IPS DF 19.7 (cell line): ENCODE data around the gene CMPK2.
"Not testable (repeated sequence)": the region's sequence is repeated elsewhere in the genome, so short reads cannot be mapped to it uniquely, and the experiment has no call there.

ENCODE experiments used
- DNase-seq: peaks from one replicate; pipeline ENCODE4 v3.0.0-alpha.2; 2013; ENCODE audit warnings: low read depth, low spot score

The CMPK2 gene

GRCh38 chr2:6865346-6866274, at the start of gene CMPK2:
TSS of gene CMPK2 (minus strand) at chr2:6865907. CDS start at chr2:6865696, 211 bp downstream.
- DNase-seq = no peak

DNA sequence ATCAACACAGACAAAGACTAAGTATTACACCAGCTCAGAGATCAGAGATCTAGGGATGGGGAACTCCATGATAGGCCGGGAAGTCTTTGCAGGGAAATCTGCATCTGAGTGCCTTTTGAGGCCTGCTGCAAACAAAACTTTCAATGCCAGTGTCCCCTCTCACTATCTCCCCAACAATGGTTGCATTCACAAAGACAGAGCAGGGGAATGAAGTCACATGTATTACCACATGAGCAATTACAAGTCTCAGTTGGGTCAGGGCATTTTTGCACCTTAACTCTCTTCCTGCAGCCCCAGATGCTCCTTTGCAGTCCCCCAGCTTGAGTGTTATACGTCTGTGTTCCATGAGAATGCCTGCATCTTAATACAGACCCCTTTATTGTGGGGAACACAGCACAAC, 49.7 kb upstream of the CMPK2 start:
- no peak for DNase-seq

- DNase-seq = no peak
These were observed 49.1 kb upstream of the CMPK2 start for GRCh38 chr2:6914828-6915227.

DNA sequence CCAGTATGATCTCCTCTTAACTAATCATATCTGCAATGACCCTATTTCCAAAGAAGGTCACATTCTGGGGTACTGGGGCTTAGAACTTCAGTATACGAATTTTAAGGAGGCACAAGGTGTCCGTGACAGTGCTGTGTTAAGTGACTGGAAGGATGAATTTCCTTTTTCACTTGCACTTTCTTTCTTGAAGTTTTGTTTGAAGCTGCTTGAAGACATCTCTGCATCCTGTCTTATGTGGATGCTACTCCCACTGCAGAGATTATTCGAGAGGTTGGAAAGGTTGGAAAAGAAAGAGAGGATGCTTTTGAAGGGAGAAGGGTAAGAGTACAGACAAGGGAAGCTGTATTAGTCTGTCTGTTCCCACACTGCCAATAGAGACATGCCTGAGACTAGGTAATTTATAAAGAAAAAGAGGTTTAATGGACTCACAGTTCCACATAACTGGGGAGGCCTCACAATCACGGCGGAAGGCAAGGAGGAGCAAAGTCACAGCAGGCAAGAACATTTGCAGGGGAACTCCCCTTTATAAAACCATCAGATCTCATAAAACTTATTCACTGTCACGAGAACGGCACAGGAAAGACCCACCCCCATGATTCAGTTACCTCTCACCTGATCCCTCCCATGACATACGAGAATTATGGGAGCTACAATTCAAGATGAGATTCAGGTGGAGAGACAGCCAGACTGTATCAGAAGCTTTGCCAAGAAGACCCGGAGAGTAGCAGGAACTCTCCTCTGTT, 47.9 kb upstream of the CMPK2 start:
- DNase-seq = no peak

DNA sequence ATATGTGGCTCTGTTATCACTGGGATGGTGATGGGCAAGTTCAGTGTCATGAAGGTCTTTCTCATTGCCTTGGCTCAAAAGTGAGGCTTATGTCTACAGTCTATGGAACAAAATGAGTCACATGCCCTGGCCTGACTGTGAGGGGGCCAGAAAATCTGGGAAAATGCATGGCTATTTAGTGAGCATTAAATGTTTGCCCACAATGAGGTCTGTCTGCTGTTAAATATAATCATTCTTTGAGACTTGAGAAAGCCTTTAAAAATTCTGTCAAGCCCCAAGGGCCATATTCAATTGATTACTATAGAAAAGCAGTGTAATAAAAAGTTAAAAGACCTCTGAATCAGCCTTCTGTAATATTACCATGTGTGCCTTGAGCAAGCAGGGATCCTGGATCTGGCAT, 46.0 kb upstream of the CMPK2 start:
- no peak for DNase-seq

DNA sequence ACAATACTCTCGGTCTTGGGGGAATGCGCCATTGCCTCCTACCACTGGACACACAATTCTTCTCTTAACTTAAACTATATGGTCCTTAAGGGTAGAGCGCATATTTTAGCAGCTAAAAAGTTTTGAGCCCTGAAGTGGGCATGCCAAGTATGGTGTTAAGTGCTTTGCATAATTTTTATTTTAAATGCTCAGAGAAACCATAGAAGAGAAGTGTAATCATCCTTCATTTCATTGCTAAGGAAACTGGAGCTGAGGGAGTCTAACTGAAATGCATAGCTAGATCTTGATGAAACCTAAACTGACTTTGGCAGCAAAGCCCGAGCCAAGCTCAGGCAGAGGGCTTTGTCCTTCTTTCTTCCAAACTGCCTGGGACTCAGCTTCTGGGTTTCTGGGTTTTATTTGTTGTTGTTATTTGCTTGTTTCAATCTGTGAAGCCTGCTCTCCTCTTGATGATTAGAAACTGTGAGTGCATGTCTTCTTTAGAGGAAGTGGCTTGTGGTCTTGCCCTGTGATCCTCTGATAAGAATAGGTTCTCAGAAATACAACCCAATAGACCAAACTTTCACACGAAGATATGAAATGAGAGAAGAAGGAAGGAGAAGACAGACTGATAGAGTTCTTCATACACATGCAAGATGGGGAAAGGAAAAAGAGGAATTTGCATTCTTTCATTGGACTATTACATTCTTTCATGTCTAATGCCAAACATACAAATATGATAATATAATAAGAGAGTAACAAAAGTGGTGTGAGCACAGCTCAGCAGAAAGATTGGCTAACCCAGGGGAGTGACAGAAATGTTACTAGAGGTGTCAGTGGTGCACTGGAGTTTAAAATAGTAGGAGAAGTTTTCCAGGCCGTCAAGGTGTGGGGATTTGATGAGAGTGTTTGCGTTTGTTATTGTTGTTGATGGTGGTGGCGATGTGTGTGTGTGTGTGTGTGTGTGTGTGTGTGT, 44.0 kb upstream of the CMPK2 start:
- no peak for DNase-seq

- DNase-seq = no peak
These were observed 42.6 kb upstream of the CMPK2 start for GRCh38 chr2:6908291-6908690.

DNA sequence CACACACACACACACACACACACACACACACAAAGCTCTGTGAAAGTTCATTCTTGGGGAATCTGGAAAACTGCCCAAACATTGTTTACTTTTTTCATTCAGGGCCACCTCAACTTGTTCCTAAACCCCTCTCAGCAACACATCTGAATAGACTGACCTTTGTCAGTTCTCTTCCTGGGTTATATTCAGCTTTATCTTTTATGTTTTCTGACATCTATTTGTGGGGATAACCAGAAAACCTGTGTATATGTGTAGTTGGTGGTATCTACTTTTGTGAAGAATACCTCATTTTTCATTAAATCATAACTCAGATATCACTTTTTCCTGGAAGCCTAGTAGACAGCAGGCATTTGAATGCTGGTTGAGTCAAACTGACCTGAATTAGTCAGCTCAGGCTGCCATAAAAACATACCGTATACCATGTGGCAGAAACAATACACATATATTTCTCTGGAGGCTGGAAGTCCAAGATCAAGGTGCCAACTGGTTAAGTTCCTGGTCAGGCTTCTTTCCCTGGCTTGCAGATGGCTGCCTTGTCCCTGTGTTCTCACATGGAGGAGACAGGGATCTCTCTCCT, 40.5 kb upstream of the CMPK2 start:
- DNase-seq = no peak

DNA sequence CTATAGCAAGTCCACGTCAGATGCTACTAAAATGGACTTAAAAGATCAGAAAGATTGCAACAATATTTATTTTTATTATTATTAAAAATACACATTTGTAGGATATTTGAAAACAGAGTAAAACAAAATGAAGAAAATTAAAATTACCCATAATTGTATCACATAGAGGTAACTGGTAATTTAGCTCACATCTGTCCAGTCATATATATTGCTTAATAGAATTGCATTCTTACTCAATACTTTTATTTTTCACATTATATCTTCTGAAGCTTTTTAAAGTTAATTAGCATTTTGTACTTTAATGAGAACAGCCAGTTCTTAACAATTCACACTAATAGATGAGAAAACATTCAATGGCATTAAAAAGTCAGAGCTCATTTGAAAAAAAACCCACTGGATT, 40.0 kb upstream of the CMPK2 start:
- no peak for DNase-seq

DNA sequence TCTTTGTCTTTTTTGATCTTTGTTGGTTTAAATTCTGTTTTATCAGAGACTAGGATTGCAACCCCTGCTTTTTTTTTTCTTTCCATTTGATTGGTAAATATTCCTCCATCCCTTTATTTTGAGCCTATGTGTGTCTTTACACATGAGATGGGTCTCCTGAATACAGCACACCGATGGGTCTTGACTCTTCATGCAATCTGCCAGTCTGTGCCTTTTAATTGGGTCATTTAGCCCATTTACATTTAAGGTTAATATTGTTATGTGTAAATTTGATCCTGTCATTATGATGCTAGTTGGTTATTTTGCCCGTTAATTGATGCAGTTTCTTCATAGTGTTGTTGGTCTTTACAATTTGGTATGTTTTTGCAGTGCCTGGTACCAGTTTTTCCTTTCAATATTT, 36.9 kb upstream of the CMPK2 start:
- DNase-seq = not testable (repeated sequence)

DNA sequence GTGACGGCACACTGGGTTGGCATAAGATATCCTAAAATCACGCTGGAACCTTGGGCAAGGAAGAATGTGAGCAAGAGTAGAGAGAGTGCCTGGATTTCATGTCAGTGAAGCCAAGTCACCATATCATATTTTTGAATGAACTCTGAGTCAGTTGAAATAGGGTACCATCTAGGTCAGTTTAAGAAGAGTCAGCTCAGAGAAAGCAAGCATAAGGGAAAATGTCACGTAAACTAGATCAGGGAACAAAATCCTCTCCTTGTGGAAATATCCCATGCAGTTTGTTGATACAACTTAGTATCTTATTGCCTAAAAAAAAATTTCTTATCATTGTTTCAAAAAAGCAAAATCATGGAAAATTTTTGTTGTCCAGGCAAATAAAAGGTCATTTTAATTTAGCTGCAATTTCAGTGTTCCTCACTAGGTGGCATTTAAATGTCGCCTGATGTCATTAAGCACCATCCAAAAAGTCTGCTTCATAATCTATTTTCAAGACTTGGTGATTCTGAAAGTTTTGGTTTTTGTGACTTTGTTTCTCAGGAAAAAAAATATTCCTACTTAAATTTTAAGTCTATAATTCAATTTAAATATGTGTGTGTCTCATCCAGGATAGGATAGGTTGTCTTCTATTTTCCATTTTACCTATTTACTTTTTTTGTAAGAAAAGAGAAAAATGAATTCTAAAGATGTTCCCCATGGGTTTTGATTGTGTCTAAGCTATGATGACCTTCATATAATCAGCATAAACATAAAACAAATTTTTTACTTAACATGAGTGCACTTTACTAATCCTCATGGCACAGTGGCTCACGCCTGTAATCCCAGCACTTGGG, 31.4 kb upstream of the CMPK2 start:
- no peak for DNase-seq

DNA sequence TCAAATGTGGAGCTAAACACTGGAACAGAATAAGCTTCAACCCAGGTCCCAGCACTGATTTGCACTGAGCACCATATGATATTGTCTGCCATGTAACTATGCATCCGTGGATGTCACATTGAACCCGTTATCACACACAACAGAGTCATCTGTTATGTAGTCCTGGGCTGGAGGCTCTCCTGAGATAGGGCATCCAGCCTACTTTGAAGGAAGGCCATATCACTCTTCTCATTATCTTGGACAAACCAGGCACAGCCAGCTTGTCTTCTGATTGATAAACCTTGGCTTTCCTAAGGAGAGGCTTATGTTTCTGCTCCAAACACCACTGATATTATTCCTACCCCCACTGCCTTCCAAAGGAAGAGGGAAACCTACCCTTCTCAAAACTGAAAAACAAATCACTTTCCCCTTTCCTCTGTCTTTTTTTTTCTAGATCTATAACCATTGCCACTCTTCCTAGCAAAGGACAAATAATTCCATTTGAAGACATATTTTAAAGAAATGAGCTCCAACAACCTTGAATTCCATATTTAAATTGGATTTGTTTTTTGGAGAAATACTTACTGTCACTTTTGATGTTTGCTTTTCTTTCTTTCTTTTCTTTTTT, 28.3 kb upstream of the CMPK2 start:
- DNase-seq = no peak

DNA sequence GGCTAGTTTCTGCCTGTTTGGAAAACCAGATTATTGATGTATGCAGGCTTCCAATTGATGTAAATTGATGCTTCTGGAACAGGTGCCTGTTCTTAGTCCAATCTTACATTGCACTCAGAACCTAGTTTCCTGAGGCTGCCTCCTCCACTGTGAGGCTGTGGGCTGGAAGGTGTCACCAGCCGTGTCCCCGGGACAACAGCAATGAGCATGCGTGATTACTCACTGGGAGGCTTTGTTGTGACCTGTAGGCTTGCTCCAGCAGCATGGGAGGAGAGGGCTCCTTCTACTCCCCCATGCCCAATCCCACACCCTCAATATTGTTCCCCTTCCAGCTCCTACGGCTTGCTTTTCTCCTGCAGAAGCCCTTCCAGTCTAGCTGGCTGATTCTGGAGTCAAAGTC, 23.0 kb upstream of the CMPK2 start:
- no peak for DNase-seq

- no peak for DNase-seq
These were observed 22.1 kb upstream of the CMPK2 start for GRCh38 chr2:6887751-6888192.

DNA sequence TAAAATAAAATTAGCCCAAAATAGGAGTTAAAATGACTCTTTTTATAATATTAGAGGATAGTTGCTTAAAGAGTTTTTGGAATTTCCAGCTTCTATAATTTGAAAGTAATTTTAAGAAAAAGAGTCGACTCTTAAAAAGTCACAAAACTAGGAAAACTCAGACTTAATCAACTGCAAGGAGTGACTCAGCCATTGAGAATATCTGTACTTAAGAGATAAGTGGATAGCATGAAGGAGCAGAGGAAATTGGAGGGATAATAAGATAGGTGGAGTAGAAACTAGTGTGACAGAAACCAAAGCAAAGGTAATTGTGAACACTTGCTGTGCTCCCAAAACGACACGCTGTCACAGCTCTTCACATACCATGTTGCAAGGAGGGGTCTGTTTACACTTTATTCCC, 20.3 kb upstream of the CMPK2 start:
- no peak for DNase-seq

DNA sequence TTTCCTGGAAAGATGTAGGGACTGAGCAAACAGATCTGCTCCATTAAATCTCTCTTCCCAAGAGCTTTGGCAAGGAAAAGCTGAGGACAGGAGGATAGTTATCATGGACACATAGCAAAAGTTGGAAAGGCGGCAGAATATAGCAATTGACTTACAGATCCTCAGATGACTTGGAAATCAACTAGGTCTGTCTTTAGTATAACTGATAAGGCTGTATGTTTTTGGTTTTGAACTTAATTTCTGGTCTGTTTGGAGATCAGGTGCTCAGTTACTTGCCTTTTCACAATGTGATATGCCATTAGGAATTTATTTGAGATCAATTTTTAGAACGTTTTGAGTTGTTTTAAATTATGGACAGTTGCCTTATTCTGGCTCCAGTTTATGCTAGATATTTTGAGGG, 19.8 kb upstream of the CMPK2 start:
- DNase-seq = no peak

DNA sequence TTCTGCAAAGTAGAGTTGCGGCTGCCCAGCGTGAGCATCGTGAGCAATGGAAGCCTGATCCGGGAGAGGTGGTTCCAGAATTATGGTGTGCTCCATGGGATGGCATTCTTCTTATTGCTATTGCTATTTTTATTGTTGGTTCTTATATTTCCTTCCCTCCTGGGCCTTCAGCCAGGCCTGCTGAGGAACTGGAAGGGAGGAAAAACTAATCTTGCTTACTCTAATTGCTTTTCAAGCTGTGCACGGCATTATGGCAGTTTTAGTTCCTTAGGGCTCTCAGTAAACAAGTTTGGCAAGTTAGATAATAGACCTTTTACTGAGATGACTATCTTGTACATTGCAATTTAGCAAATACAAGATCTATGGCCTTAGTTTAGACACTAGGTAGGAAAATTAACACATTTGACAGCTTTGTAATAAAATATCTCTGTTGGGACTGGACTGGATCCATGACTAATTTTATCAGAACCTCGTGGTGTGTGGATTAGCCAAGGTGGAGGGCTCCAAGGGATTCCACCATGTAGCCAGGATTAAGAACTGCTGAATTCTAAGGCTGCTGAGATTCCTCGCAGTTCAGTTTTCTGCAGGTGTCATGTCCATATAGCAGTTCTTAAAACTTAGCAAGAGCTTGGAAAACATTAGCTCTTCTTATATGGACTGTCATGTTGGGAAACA, 17.9 kb upstream of the CMPK2 start:
- no peak for DNase-seq

DNA sequence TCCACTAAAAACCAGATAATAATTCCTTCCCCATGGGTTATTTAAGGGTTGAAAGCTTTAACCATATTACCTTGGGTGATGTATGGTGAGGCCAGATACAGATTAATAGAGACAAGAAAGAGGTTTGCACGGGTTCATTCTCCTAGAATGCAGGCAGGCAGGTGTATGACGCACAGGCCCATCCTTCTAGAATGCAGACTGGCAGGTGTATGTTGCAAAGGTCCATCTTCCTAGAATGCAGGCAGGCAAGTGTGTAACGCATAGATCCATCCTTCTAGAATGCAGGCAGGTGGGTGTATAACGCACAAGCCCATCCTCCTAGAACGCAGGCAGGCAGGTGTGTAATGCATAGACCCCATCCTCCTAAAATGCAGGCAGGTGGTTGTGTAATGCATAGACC, 15.8 kb upstream of the CMPK2 start:
- no peak for DNase-seq

GRCh38 chr2:6881046-6881445, 15.3 kb upstream of the CMPK2 start:
- DNase-seq = no peak
